GM12872 (cell line): ENCODE measurements around the gene CDC42BPA.

Source experiments
- CTCF ChIP-seq: IDR thresholded peaks from 3 replicates; pipeline ENCODE4 v1.5.1; 2011; ENCODE audit warnings: low read depth, mild to moderate bottlenecking, low read length, moderate library complexity; ENCODE audit not compliant: insufficient read depth

CDC42BPA gene

DNA sequence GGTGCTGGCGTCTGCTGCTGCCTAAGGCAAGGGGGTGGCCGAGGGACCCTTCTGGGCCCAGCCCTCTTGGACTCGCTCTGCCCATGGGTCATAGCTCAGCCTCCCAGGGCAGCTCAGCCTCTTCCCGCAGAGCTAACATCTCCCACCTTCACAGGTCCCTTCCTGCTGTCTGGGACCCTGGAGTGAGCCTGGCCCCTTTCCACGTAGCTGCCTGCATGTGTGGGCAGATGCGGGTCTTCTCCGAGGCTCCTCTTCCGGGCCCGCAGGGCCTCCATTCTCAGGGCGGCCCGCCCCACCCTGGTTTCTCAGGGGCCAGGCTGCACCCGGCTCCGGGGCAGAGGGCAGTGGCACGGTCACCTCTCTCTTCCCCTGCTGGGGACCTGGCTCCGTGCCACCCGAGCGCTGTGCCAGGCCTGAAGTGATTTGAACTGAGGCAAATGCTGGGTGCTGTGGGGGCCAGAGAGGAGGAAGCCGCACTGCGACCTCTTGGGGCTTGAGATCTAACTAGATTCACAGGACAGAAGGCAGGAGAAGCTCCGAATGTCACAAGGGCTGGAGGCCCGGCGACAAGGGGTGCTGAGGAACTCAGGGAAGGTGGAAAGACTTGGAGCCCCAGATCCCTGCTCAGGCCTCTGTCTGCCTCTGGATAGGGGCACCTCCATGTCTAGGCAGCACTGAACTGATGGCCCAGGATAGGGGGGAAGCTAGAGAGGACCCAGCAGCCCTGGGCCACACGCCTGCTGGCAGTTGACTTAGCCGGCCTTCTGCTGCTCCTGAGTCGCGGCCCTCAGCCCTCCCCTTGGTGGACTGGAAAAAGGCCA, 337.5 kb downstream of the CDC42BPA start:
- TF ChIP-seq CTCF = no peak

- TF ChIP-seq CTCF = no peak
These were observed 338.2 kb downstream of the CDC42BPA start for GRCh38 chr1:226980122-226980560.

GRCh38 chr1:226979517-226980121, 338.7 kb downstream of the CDC42BPA start:
- no peak for TF ChIP-seq CTCF

- no peak for TF ChIP-seq CTCF
These were observed 339.2 kb downstream of the CDC42BPA start for GRCh38 chr1:226979115-226979516.

DNA sequence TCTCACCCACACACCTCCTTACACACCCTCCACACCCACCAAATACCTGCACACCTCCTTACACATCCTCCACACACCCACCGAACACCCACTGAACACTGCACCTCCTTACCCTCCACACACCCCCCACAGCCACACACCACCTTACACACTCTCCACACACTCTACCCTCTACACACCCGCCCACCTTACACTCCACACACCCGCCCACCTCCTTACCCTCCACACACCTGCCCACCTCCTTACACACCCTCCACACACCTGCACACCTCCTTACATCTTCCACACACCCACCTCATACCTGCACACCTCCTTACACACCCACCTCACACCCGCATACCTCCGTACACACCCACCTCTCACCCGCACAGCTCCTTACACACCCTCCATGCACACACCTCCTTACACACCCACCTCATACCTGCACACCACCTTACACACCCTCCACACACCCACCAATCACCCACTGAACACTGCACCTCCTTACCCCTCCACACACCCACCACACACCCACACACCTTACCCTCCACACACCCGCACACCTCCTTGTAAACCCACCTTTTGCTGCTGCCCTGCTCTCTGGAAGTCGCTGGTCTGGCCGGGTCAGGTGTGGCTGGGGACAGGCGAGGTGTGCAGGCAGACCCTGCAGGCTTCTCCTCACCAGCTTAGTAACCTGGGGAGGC, 339.7 kb downstream of the CDC42BPA start:
- TF ChIP-seq CTCF = no peak

- no peak for TF ChIP-seq CTCF
These were observed 340.5 kb downstream of the CDC42BPA start for GRCh38 chr1:226977643-226978431.

GRCh38 chr1:226976978-226977642, 341.2 kb downstream of the CDC42BPA start:
- no peak for TF ChIP-seq CTCF
